Measurements from ENCODE around the gene MAN1A1. TPM values are rescaled to one million over a fixed set of nuclear protein-coding genes. Genes with fewer than 3 reads are reported as not detected.

Gene MAN1A1
- total and polyA plus RNA-seq, 4 donors = 68.2 to 209 (median 148) TPM

- TF ChIP-seq ATF3 (IDR thresholded peaks at IDR 0.05) = no peak
- TF ChIP-seq CTCF (IDR thresholded peaks at IDR 0.05; ENCODE audit: low read depth, low read length, missing input control) = no peak
- TF ChIP-seq MAX (IDR thresholded peaks at IDR 0.05) = no peak
- TF ChIP-seq YY1 (IDR thresholded peaks at IDR 0.05) = no peak
- no peak for TF ChIP-seq EGR1 (IDR thresholded peaks at IDR 0.05; ENCODE audit: low read depth in 2 of 2)
- no peak for TF ChIP-seq ZBTB33 (IDR thresholded peaks at IDR 0.05)
- TF ChIP-seq SP1 (IDR thresholded peaks at IDR 0.05) = no peak
- no peak for TF ChIP-seq HNF4G (IDR thresholded peaks at IDR 0.05)
- TF ChIP-seq TAF1 (conservative IDR thresholded peaks at IDR 0.05) = no peak
- no peak for TF ChIP-seq RAD21 (IDR thresholded peaks at IDR 0.05)
- TF ChIP-seq GABPA (IDR thresholded peaks at IDR 0.05 in 1 of 2, conservative IDR thresholded peaks at IDR 0.05 in 1 of 2) = no peak
- TF ChIP-seq JUND (IDR thresholded peaks at IDR 0.05) = no peak
- TF ChIP-seq FOXA1 (IDR thresholded peaks at IDR 0.05) = no peak
- no peak for TF ChIP-seq FOXA2 (IDR thresholded peaks at IDR 0.05)
- TF ChIP-seq REST (IDR thresholded peaks at IDR 0.05) = no peak
- no peaks in the 10 kb centered on the region for H3K9me3 ChIP-seq (ENCODE audit: control insufficient read depth in 4 of 4, low read length in 3 of 4)
- no peaks in the 10 kb centered on the region for H3K36me3 ChIP-seq (ENCODE audit: control insufficient read depth in 4 of 4, insufficient read depth in 3 of 4, low read depth in 1 of 4, low read length in 3 of 4)
- H3K9ac ChIP-seq (ENCODE audit: low read depth in 1 of 2, low read length in 2 of 2) = no peak overlapping the region
- WGBS = 91% methylated on average over 8 of the region's 8 CpGs
- H3K27me3 ChIP-seq (ENCODE audit: control insufficient read depth in 4 of 4, insufficient read depth in 4 of 4, low read length in 3 of 4) = no peaks in the 10 kb centered on the region
- no peak for DNase-seq (ENCODE audit: low spot score)
- H3K4me1 ChIP-seq (ENCODE audit: control insufficient read depth in 4 of 4, insufficient read depth in 4 of 4, low read length in 3 of 4) = no peaks in the 10 kb centered on the region
- no peak overlapping the region for H3K4me3 ChIP-seq (ENCODE audit: low read depth in 1 of 3, low read length in 3 of 3)
- no peak overlapping the region for H3K27ac ChIP-seq (ENCODE audit: low read depth in 1 of 2, low read length in 2 of 2)
Observed at GRCh38 chr6:119163006-119163405, 186.6 kb downstream of the MAN1A1 start.

GRCh38 chr6:119162134-119162775 lies 187.3 kb downstream of the MAN1A1 start:
- WGBS = 76% methylated on average over 2 of the region's 2 CpGs
- no peak for TF ChIP-seq FOXA2 (IDR thresholded peaks at IDR 0.05)

More at GRCh38 chr6:119162134-119162775, 187.3 kb downstream of the MAN1A1 start:
- no peak for DNase-seq (ENCODE audit: low spot score)
- Histone ChIP-seq H3K9ac (ENCODE audit: low read depth in 1 of 2, low read length in 2 of 2) (no peak overlapping the region), H3K4me3 (ENCODE audit: low read depth in 1 of 3, low read length in 3 of 3) (no peak overlapping the region), H3K27me3 (ENCODE audit: control insufficient read depth in 4 of 4, insufficient read depth in 4 of 4, low read length in 3 of 4) (no peaks in the 10 kb centered on the region), H3K27ac (ENCODE audit: low read depth in 1 of 2, low read length in 2 of 2) (no peak overlapping the region), H3K9me3 (ENCODE audit: control insufficient read depth in 4 of 4, low read length in 3 of 4) (no peaks in the 10 kb centered on the region), H3K36me3 (ENCODE audit: control insufficient read depth in 4 of 4, insufficient read depth in 3 of 4, low read depth in 1 of 4, low read length in 3 of 4) (no peaks in the 10 kb centered on the region), H3K4me1 (ENCODE audit: control insufficient read depth in 4 of 4, insufficient read depth in 4 of 4, low read length in 3 of 4) (no peaks in the 10 kb centered on the region)

All from liver (tissue), 9 donors.